ENCODE results near the gene KIF2A.

Gene KIF2A

DNA sequence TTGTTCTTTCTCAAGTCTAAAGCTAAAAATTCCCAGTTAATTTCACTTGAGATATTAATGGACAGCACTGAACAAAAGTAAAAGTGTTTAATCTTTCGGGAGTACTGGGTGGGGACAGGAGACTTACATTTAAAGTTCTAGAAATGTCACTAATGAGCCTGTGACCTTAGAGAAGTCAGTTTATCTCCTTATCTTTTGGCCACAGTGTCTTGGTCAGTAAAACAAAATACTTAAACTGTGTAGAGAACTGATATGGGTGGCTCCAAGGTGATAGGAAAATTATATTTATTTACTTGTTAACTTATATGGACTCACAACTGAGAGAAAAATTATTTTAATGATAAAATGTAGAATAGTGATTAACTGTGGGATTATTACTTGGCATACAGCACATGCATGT, 115.4 kb downstream of the KIF2A start:
- TF ChIP-seq ELF4 (IDR thresholded peaks at IDR 0.05) (no peak), TARDBP (IDR thresholded peaks at IDR 0.05) (no peak)
- ChIA-PET CTCF (interaction anchor here (0.6 to 1.2 kb wide), 2 partner anchors 11 to 17 kb away, joined by 3 to 4 read pairs; no protein-coding TSS in a partner anchor), POLR2A (interaction anchor here (1.4 kb wide), 1 partner anchor 18 kb away, joined by 9 read pairs; the partner anchor contains the start of gene DIMT1)
- no peak for DNase-seq (ENCODE audit: extremely low spot score)

DNA sequence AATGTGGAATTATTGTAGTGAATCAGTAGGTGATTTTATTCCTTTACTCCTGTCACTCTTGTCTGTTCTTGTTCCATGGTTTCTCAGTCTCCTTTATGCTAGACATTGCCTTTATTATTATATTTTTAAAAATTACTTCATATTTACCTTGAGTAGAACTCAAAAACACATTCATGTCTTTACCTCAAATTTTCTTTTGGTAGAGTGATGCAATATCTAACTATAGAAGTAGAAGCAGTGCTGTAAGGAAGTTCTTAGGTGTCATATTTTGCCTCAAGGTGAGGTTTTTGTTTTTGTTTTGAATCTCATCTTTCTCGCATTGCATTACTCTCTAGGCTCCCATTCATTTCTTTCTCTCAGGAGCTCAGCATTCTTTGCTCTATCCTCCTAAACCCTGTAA, 118.8 kb downstream of the KIF2A start:
- POLR2A ChIA-PET = interaction anchor here (1.4 kb wide), 1 partner anchor 12 kb away, joined by 4 read pairs; the partner anchor contains the start of gene IPO11
- no peak for TF ChIP-seq ARNT (IDR thresholded peaks at IDR 0.05)
- TF ChIP-seq, protein P1, sequence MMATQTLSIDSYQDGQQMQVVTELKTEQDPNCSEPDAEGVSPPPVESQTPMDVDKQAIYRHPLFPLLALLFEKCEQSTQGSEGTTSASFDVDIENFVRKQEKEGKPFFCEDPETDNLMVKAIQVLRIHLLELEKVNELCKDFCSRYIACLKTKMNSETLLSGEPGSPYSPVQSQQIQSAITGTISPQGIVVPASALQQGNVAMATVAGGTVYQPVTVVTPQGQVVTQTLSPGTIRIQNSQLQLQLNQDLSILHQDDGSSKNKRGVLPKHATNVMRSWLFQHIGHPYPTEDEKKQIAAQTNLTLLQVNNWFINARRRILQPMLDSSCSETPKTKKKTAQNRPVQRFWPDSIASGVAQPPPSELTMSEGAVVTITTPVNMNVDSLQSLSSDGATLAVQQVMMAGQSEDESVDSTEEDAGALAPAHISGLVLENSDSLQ (IDR thresholded peaks at IDR 0.05) = no peak
- no peak for TF ChIP-seq FOXA1 (IDR thresholded peaks at IDR 0.05)
- no peak for TF ChIP-seq ZNF384 (IDR thresholded peaks at IDR 0.05)
- TF ChIP-seq BHLHE40 (IDR thresholded peaks at IDR 0.05; ENCODE audit: borderline replicate concordance) = no peak
- DNase-seq (ENCODE audit: extremely low spot score) = no peak
- CTCF ChIA-PET = interaction anchor here (0.9 kb wide), 1 partner anchor 19 kb away, joined by 3 read pairs; no protein-coding TSS in a partner anchor

DNA sequence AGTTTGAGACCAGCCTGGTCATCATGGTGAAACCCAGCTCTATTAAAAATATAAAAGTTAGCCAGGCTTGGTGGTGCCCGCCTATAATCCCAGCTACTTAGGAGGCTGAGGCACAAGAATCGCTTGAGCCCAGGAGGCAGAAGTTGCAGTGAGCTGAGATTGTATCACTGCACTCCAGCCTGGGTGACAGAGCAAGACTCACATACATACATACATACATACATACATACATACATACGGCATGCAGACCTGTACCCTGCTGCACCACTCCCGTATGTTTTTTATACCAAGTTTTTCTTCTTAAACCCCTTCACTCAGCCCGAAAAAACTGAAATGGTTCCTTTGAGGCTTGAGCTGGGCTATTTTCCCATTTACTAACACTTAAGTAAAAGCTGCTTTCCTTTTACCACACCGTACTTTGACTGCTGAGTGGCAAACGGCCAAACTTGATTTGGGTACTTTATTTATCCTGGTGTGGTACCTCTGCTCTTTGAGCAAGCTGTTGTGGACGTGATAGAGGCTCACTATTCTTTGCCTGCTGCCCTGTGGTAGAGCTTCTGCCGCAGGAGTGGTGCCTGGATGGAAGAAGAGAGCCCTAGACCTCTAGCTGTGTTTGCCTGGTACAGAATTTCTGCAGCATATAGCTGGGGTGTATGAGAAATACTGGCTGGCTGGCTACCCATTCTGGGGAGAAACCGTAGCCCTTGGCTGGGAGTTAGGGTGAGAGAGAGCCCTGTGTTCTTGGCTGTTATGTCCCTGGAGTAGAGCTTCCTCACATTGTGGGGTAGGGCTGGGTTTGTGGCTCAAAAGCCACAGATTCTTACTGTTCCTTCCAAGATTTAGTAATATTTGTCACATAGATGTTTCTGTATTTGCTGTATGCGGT, 126.0 kb downstream of the KIF2A start:
- POLR2A ChIA-PET = interaction anchor here (1.4 to 1.5 kb wide), 2 partner anchors 19 to 28 kb away, joined by 4 to 5 read pairs; partner anchors contain the start of genes DIMT1 and IPO11
- no peak for TF ChIP-seq ZNF384 (IDR thresholded peaks at IDR 0.05)
- no peak for TF ChIP-seq FOXA1 (IDR thresholded peaks at IDR 0.05)
- TF ChIP-seq FOXM1 (IDR thresholded peaks at IDR 0.05; ENCODE audit: borderline replicate concordance) = no peak
- TF ChIP-seq NFRKB (IDR thresholded peaks at IDR 0.05) = no peak
- TF ChIP-seq TARDBP (IDR thresholded peaks at IDR 0.05) = no peak
- TF ChIP-seq ARNT (IDR thresholded peaks at IDR 0.05) = no peak
- no peak for TF ChIP-seq SUZ12 (IDR thresholded peaks at IDR 0.05)
- no peak for DNase-seq (ENCODE audit: extremely low spot score)
- CTCF ChIA-PET = interaction anchor here (0.9 to 2.9 kb wide), 4 partner anchors 10 to 28 kb away, joined by 3 to 12 read pairs (median 4); partner anchors contain the start of gene IPO11

DNA sequence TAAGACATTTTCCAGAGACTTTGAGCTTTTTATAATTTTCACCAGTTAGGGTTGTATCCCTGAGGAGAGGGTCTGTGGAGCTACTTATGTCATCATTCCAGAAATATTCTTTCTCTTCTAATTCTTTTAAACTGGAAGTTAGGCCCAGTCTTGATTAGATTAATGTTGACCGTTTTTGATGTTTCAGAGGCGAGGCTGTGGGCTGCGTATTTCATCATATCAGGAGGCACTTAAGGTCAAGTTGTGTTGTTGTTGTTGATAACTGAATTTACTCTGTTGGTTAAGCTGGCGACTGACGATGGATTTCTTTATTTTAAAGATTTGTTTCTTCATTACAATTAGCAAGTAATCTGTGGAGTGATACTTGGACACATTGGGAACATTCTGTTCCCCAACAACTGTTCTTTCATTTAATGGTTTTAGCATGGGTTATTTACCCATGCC, 126.6 kb downstream of the KIF2A start:
- POLR2A ChIA-PET = interaction anchor here (1.4 kb wide), 1 partner anchor 29 kb away, joined by 4 read pairs; the partner anchor contains the start of gene DIMT1
- DNase-seq (ENCODE audit: extremely low spot score) = no peak
- TF ChIP-seq, protein P1 (IDR thresholded peaks at IDR 0.05) = no peak
- TF ChIP-seq ZNF384 (IDR thresholded peaks at IDR 0.05) (no peak), LEF1 (IDR thresholded peaks at IDR 0.05; ENCODE audit: borderline replicate concordance) (no peak)
- CTCF ChIA-PET = interaction anchor here (1.0 to 2.9 kb wide), 2 partner anchors 10 to 11 kb away, joined by 3 to 12 read pairs; no protein-coding TSS in a partner anchor
